B cell (primary cell): ENCODE results near the gene E2F3.

ENCODE experiments used
- EZH2 ChIP-seq: IDR thresholded peaks from 2 replicates; pipeline ENCODE4 v1.6.1; 2012; ENCODE audit warnings: borderline replicate concordance, low read depth, mild to moderate bottlenecking, moderate library complexity, low read length; ENCODE audit not compliant: insufficient read depth, poor library complexity, severe bottlenecking
- TF ChIP-seq, protein P1 (sequence below): fragments of 200-600 bp; IDR thresholded peaks from one replicate; pipeline ENCODE4 v1.8.0; 2022; ENCODE audit warnings: antibody characterized with exemption, mild to moderate bottlenecking

DNA sequence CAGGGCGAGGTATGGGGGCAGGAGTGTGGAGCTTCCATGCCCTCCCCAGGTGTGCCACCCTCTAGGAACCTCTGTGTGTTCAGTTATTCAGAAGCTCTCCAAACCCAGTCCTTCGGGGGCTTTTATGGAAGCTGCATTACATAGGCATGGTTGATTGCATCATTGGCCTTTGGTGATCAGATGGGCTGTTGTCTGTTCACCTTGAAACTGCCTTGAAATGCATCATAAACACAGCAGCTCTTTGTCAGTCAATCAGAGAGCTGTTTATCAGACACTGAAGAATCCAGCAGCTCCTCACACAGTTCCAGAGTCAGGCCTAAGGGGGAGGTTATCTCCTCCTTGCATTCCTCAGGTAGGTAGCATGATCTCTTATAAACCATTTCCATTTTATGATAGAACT lies 62.4 kb downstream of the E2F3 start:
- TF ChIP-seq, protein P1, sequence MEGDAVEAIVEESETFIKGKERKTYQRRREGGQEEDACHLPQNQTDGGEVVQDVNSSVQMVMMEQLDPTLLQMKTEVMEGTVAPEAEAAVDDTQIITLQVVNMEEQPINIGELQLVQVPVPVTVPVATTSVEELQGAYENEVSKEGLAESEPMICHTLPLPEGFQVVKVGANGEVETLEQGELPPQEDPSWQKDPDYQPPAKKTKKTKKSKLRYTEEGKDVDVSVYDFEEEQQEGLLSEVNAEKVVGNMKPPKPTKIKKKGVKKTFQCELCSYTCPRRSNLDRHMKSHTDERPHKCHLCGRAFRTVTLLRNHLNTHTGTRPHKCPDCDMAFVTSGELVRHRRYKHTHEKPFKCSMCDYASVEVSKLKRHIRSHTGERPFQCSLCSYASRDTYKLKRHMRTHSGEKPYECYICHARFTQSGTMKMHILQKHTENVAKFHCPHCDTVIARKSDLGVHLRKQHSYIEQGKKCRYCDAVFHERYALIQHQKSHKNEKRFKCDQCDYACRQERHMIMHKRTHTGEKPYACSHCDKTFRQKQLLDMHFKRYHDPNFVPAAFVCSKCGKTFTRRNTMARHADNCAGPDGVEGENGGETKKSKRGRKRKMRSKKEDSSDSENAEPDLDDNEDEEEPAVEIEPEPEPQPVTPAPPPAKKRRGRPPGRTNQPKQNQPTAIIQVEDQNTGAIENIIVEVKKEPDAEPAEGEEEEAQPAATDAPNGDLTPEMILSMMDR, result no peak
- TF ChIP-seq EZH2, result no peak
